ENCODE results near the gene TMEM236.
A peak's percentile ranks its signal among the peaks of the same experiment; 100 is the strongest.

TMEM236 gene

GRCh38 chr10:17740668-17741067 lies 11.3 kb upstream of the TMEM236 start:
- DNase-seq (ENCODE audit: low spot score): no peak

- DNase-seq (ENCODE audit: low spot score): peak; percentile 53
These were observed 9.1 kb upstream of the TMEM236 start for GRCh38 chr10:17742918-17743317.

- DNase-seq (ENCODE audit: low spot score): no peak
These were observed 8.6 kb upstream of the TMEM236 start for GRCh38 chr10:17743437-17743836.

GRCh38 chr10:17744341-17744861 lies 7.6 kb upstream of the TMEM236 start:
- no peak for DNase-seq (ENCODE audit: low spot score)

GRCh38 chr10:17747883-17748550 lies 4.0 kb upstream of the TMEM236 start:
- DNase-seq (ENCODE audit: low spot score): no peak

GRCh38 chr10:17749890-17750289 lies 2.1 kb upstream of the TMEM236 start:
- DNase-seq (ENCODE audit: low spot score): no peak

GRCh38 chr10:17756557-17757217 lies 4.7 kb downstream of the TMEM236 start:
- DNase-seq (ENCODE audit: low spot score): no peak

GRCh38 chr10:17758200-17758599 lies 6.2 kb downstream of the TMEM236 start:
- no peak for DNase-seq (ENCODE audit: low spot score)

GRCh38 chr10:17758896-17759295 lies 6.9 kb downstream of the TMEM236 start:
- DNase-seq (ENCODE audit: low spot score): no peak

GRCh38 chr10:17764142-17764541 lies 12.1 kb downstream of the TMEM236 start:
- no peak for DNase-seq (ENCODE audit: low spot score)

- no peak for DNase-seq (ENCODE audit: low spot score)
These were observed 13.6 kb downstream of the TMEM236 start for GRCh38 chr10:17765602-17766001.

- no peak for DNase-seq (ENCODE audit: low spot score)
These were observed 14.7 kb downstream of the TMEM236 start for GRCh38 chr10:17766731-17767130.

GRCh38 chr10:17768496-17768895 lies 16.5 kb downstream of the TMEM236 start:
- DNase-seq (ENCODE audit: low spot score): no peak

- no peak for DNase-seq (ENCODE audit: low spot score)
These were observed 17.0 kb downstream of the TMEM236 start for GRCh38 chr10:17768957-17769356.

GRCh38 chr10:17771017-17771416 lies 19.0 kb downstream of the TMEM236 start:
- DNase-seq (ENCODE audit: low spot score): no peak

GRCh38 chr10:17779784-17780183 lies 27.8 kb downstream of the TMEM236 start:
- DNase-seq (ENCODE audit: low spot score): no peak

GRCh38 chr10:17780727-17781126 lies 28.7 kb downstream of the TMEM236 start:
- DNase-seq (ENCODE audit: low spot score): no peak

GRCh38 chr10:17781856-17782255 lies 29.9 kb downstream of the TMEM236 start:
- DNase-seq (ENCODE audit: low spot score): no peak

GRCh38 chr10:17782921-17783665 lies 31.1 kb downstream of the TMEM236 start:
- no peak for DNase-seq (ENCODE audit: low spot score)

- DNase-seq (ENCODE audit: low spot score): no peak
These were observed 31.8 kb downstream of the TMEM236 start for GRCh38 chr10:17783751-17784150.

GRCh38 chr10:17784688-17785087 lies 32.7 kb downstream of the TMEM236 start:
- no peak for DNase-seq (ENCODE audit: low spot score)

GRCh38 chr10:17785276-17785930 lies 33.4 kb downstream of the TMEM236 start:
- no peak for DNase-seq (ENCODE audit: low spot score)
